Stimulated activated CD4-positive, alpha-beta T cell treated with anti-CD3 and anti-CD28 coated beads, Interleukin-4, amount 100 ng/mL, for 48 hours (primary cell): ENCODE measurements around the gene LIF.
A peak's percentile ranks its signal among the peaks of the same experiment; 100 is the strongest.

Experiments used
- DNase-seq, 2 donors: peaks; one replicate each; pipeline ENCODE4 v3.0.0-alpha.2; 2020; ENCODE audit warnings: low read depth in 2 of 2

Gene LIF

GRCh38 chr22:30284172-30284571, 37.6 kb upstream of the LIF start:
- no peak for DNase-seq

GRCh38 chr22:30283342-30283741, 36.8 kb upstream of the LIF start:
- DNase-seq = no peak

DNA sequence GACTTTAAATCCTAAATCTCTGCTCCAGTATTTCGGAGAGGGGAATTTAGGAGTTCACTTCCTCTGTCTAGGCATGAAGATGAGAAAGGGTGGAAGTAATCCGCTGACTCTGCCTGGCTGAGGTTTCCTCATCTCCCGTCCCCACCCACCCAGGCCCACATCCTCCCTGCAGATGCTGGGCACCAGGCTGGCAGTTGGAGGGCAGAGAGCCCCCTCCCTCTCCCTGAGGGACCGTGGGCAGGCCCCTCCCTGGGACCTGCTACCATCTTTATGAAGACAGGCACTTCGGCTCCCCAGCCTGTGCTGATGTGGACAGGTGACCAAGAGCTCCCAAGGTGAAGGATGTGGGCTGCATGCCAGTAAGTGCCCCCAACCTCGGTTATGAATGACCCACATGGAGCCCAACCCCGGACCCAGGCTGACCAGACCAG, 36.1 kb upstream of the LIF start:
- DNase-seq = no peak

GRCh38 chr22:30280505-30280904, 33.9 kb upstream of the LIF start:
- DNase-seq = no peak

DNA sequence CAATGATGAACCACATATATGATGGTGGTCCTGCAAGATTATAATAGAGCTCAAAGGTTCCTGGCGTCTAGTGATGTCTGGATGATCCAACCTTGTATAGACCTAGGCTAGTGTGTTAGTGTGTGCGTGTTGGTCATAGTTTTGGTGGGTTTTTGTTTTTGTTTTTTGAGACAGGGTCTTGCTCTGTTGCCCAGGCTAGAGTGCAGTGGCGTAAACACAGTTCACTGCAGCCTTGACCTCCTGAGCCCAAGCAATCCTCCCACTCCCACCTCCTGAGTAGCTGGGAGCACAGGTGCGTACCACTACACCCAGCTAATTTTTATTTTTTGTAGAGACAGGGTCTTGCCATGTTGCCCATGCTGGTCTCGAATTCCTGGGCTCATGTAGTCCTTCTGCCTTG, 33.4 kb upstream of the LIF start:
- no peak for DNase-seq

- DNase-seq = no peak
These were observed 32.7 kb upstream of the LIF start for GRCh38 chr22:30279046-30279788.

- no peak for DNase-seq
These were observed 31.2 kb upstream of the LIF start for GRCh38 chr22:30277547-30278344.

- DNase-seq = no peak
These were observed 29.5 kb upstream of the LIF start for GRCh38 chr22:30276039-30276438.

GRCh38 chr22:30275625-30276024, 29.1 kb upstream of the LIF start:
- DNase-seq = no peak

DNA sequence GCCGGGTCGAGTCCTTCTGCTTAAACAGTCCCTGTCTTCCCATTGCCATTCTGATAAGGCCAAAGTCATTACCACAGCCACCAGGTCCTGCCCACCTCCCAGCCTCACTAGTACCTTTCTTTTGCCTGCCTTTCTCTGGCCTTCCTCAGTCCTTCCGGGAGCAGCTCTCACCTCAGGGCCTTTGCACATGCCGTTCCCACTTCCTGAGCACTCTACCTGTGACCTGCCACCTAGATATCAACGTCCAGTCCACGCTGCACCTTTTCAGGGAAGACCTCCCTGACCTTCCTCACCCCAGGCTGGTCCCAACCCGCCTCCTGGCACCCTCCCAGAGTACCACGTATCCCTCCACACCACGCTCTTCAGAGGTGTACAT, 27.9 kb upstream of the LIF start:
- DNase-seq = no peak

DNA sequence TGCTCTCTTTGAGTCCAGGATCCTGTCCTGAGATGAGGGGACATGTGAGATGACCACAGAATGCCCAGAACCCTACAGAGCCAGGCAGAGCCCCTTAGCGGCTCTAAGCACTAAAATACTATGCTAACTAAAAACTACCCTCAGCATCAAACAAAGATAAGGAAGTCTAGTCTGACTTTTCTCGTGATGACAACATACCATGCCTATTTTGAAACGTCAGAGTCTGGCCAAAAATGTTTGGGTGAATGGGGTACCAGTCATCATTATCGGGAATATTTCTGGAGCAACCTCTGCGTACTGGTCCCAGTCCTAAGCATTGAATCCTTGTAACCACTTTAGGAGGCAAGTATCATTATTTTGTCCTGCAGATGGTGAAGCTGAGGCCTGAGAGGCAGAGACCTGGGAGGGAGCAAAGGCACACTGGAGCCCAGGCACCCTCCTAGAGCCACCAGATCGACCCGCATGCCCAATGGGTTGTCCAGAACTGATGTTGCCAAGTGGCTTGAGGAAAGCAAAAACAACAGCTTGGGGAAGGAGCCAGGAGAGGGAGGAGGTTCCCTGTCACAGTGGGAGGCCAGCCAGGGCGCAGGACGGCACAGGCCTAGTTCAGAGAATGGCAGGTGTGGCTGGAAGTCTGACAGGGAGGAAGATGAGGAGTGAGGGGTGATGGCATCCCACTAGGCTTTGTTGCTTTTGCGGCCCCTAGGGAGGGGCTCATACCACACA, 27.3 kb upstream of the LIF start:
- DNase-seq = no peak

- no peak for DNase-seq
These were observed 26.4 kb upstream of the LIF start for GRCh38 chr22:30272781-30273601.

GRCh38 chr22:30270832-30271231, 24.3 kb upstream of the LIF start:
- DNase-seq = no peak

DNA sequence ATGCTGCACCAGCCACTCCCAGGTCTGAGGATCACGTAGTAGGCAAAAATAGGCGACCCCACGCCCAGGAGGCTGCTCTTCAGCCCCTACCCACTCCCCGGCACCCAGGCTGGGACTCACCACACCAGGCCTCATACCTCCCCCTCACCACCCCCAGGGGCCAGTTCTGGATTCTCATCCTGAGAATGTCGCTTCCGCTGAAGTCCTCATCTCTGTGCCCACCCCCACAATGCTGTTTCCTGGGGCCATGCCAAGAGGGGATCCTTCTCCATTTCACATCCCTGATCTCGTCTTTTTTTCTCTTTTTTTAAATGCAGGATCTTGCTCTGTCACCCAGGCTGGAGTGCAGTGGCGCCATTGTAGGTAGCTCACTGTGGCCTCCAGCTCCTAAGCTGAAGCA, 21.8 kb upstream of the LIF start:
- DNase-seq = no peak

GRCh38 chr22:30267382-30268302, 21.1 kb upstream of the LIF start:
- peak in 1 of 2 donors; percentile 46 for DNase-seq

- peak; percentile 59 to 70 for DNase-seq
These were observed 20.2 kb upstream of the LIF start, which contains the start of gene OSM for GRCh38 chr22:30266445-30267381. OSM (minus strand) TSS chr22:30266851; CDS start chr22:30266799, 52 bp downstream.

GRCh38 chr22:30265823-30266444, 19.4 kb upstream of the LIF start:
- DNase-seq = peak; percentile 76 to 82

GRCh38 chr22:30265131-30265720, 18.7 kb upstream of the LIF start:
- DNase-seq = no peak
